HepG2 (cell line): ENCODE results near the gene USB1. TPM values are rescaled to one million over a fixed set of nuclear protein-coding genes. Genes with fewer than 3 reads are reported as not detected.

Experiments used
- CBX1 ChIP-seq: IDR thresholded peaks from one replicate; pipeline ENCODE4 v1.6.1; 2016; ENCODE audit warnings: antibody characterized with exemption, low read depth
- GATA4 ChIP-seq: sonication (generic); IDR thresholded peaks from 2 replicates; pipeline ENCODE4 v1.6.1; 2016; ENCODE audit warnings: antibody characterized with exemption, low read depth, borderline replicate concordance
- GLI4 ChIP-seq: sonication (generic); formaldehyde crosslinking; IDR thresholded peaks from 2 replicates; pipeline ENCODE4 v1.5.1; 2020; ENCODE audit warnings: missing genetic modification reagents, mild to moderate bottlenecking, moderate library complexity, borderline replicate concordance
- HBP1 ChIP-seq: IDR thresholded peaks from 2 replicates; pipeline ENCODE4 v1.6.1; 2016; ENCODE audit warnings: low read depth, control low read depth
- HNRNPL ChIP-seq: fragments of 200-400 bp; formaldehyde crosslinking; IDR thresholded peaks from 2 replicates; pipeline ENCODE4 v1.6.1; 2017; ENCODE audit warnings: mild to moderate bottlenecking, low read depth, low read length
- HOXA5 ChIP-seq: sonication (generic); formaldehyde crosslinking; IDR thresholded peaks from 2 replicates; pipeline ENCODE4 v1.4.0; 2020; ENCODE audit warnings: missing genetic modification reagents
- IKZF4 ChIP-seq: sonication (generic); formaldehyde crosslinking; IDR thresholded peaks from 2 replicates; pipeline ENCODE4 v1.5.1; 2020; ENCODE audit warnings: borderline replicate concordance, mild to moderate bottlenecking, low read depth, missing genetic modification reagents; ENCODE audit errors: not compliant biosample characterization
- NFRKB ChIP-seq: fragments of 450-650 bp; IDR thresholded peaks from 2 replicates; pipeline ENCODE4 v1.6.1; 2017
- PAX8 ChIP-seq: sonication (generic); formaldehyde crosslinking; IDR thresholded peaks from 2 replicates; pipeline ENCODE4 v1.8.0; 2022; ENCODE audit warnings: mild to moderate bottlenecking, missing genetic modification reagents, borderline replicate concordance
- PRPF4 ChIP-seq: fragments of 200-400 bp; formaldehyde crosslinking; IDR thresholded peaks from 2 replicates; pipeline ENCODE4 v1.6.1; 2016; ENCODE audit warnings: low read length, low read depth; ENCODE audit not compliant: poor library complexity, severe bottlenecking
- SMAD9 ChIP-seq: sonication (generic); formaldehyde crosslinking; IDR thresholded peaks from 2 replicates; pipeline ENCODE4 v1.5.1; 2020; ENCODE audit warnings: mild to moderate bottlenecking, missing genetic modification reagents
- SRSF9 ChIP-seq: fragments of 200-400 bp; formaldehyde crosslinking; IDR thresholded peaks from 2 replicates; pipeline ENCODE4 v1.6.1; 2018; ENCODE audit warnings: borderline replicate concordance, mild to moderate bottlenecking, low read depth, low read length; ENCODE audit not compliant: insufficient read depth, poor library complexity, severe bottlenecking
- TEF ChIP-seq: sonication (generic); formaldehyde crosslinking; IDR thresholded peaks from 2 replicates; pipeline ENCODE4 v1.5.0; 2020; ENCODE audit warnings: missing genetic modification reagents
- ZBTB4 ChIP-seq: sonication (generic); formaldehyde crosslinking; IDR thresholded peaks from 2 replicates; pipeline ENCODE4 v1.4.0; 2020; ENCODE audit warnings: missing genetic modification reagents, mild to moderate bottlenecking, borderline replicate concordance
- ZNF382 ChIP-seq: sonication (generic); formaldehyde crosslinking; IDR thresholded peaks from 2 replicates; pipeline ENCODE4 v1.5.0; 2020; ENCODE audit warnings: missing genetic modification reagents, mild to moderate bottlenecking, borderline replicate concordance
- ZNF446 ChIP-seq: sonication (generic); formaldehyde crosslinking; IDR thresholded peaks from 2 replicates; pipeline ENCODE4 v1.5.0; 2020; ENCODE audit warnings: mild to moderate bottlenecking, missing genetic modification reagents
- ZNF546 ChIP-seq: sonication (generic); formaldehyde crosslinking; conservative IDR thresholded peaks from 2 replicates; pipeline ENCODE4 v1.8.1; 2023; ENCODE audit warnings: mild to moderate bottlenecking, missing genetic modification reagents
- ZNF687 ChIP-seq: sonication (generic); formaldehyde crosslinking; IDR thresholded peaks from 2 replicates; pipeline ENCODE4 v1.5.1; 2020; ENCODE audit warnings: mild to moderate bottlenecking, missing genetic modification reagents, moderate library complexity
- polyA plus RNA-seq, 8 experiments: library from polyadenylated mRNA; depleted of rRNA in 3 of 8; stranded (reverse) in 7 of 8; unstranded in 1 of 8; fragments of >200 nt; fragmentation: Illumina TruSeq in 4 of 8; extraction: Trizol in 4 of 8; gene quantifications; 2 replicates each; pipeline versions ENCODE4 v1.2.1 to v1.2.3, GENCODE V29; 2011 to 2016; ENCODE audit warnings: low read depth in 4 of 8, missing spikeins in 1 of 8, mixed read lengths in 1 of 8; ENCODE audit not compliant: insufficient read depth in 1 of 8
- total RNA-seq, 5 experiments: library from RNA; depleted of rRNA; stranded (reverse); fragments of >200 nt; fragmentation: Illumina TruSeq; extraction: Trizol; gene quantifications; 2 replicates each; pipeline ENCODE4 v1.2.3, GENCODE V29; 2016; ENCODE audit warnings: low read depth in 1 of 5

Gene USB1
- total and polyA plus RNA-seq, 2 of the 13 experiments (the other 11 are each of a cell fraction or from before 2014, with no cell fraction given): 16.7 to 65.4 TPM

- TF ChIP-seq ZNF687 (CRISPR knock-in tag) (peak; percentile 48; the same call in 1 of the 2 replicates), SRSF9 (no peak), PRPF4 (no peak), ZBTB4 (CRISPR knock-in tag) (no peak), ZNF382 (CRISPR knock-in tag) (no peak), HOXA5 (no peak), HBP1 (CRISPR knock-in tag) (no peak), HNRNPL (no peak), ZNF546 (no peak), TEF (CRISPR knock-in tag) (no peak), SMAD9 (no peak), GLI4 (CRISPR knock-in tag) (0 out of 2 replicates have a peak, but pooled peaks have one; percentile 15), CBX1 (no peak), ZNF446 (CRISPR knock-in tag) (no peak), IKZF4 (CRISPR knock-in tag) (peak; percentile 21), GATA4 (no peak), NFRKB (no peak), PAX8 (0 out of 2 replicates have a peak, but pooled peaks have one; percentile 78)
These were observed 25.0 kb downstream of the USB1 start (continued) for GRCh38 chr16:58026139-58026704.
